ENCODE results near the gene NCAM1. TPM values are rescaled to one million over a fixed set of nuclear protein-coding genes. Genes with fewer than 3 reads are reported as not detected.

Gene NCAM1
- total RNA-seq, 1 donor from 2014 or later = 3.1 TPM

GRCh38 chr11:113142508-113142907 is 181.3 kb downstream of the NCAM1 start:
- no peak for TF ChIP-seq CTCF (conservative IDR thresholded peaks at IDR 0.05; ENCODE audit: low read depth, low read length)

GRCh38 chr11:113147249-113147648 is 186.0 kb downstream of the NCAM1 start:
- DNase-seq (ENCODE audit: low read depth) = no peak
- no peak overlapping the region for H3K4me3 ChIP-seq (ENCODE audit: low read depth, low read length)

More at GRCh38 chr11:113142508-113142907, 181.3 kb downstream of the NCAM1 start:
- no peak for DNase-seq (ENCODE audit: low read depth)
- H3K4me3 ChIP-seq (ENCODE audit: low read depth, low read length) = no peak overlapping the region

GRCh38 chr11:113148076-113148475 is 186.9 kb downstream of the NCAM1 start:
- no peak for DNase-seq (ENCODE audit: low read depth)
- TF ChIP-seq CTCF (conservative IDR thresholded peaks at IDR 0.05; ENCODE audit: low read depth, low read length) = no peak
- no peak overlapping the region for H3K4me3 ChIP-seq (ENCODE audit: low read depth, low read length)

More at GRCh38 chr11:113147249-113147648, 186.0 kb downstream of the NCAM1 start:
- no peak for TF ChIP-seq CTCF (conservative IDR thresholded peaks at IDR 0.05; ENCODE audit: low read depth, low read length)

- DNase-seq (ENCODE audit: low read depth) = no peak
- no peak overlapping the region for H3K4me3 ChIP-seq (ENCODE audit: low read depth, low read length)
- no peak for TF ChIP-seq CTCF (conservative IDR thresholded peaks at IDR 0.05; ENCODE audit: low read depth, low read length)
Measured at GRCh38 chr11:113148652-113149051, 187.4 kb downstream of the NCAM1 start.

- H3K4me3 ChIP-seq (ENCODE audit: low read depth, low read length) = no peak overlapping the region
- DNase-seq (ENCODE audit: low read depth) = no peak
- TF ChIP-seq CTCF (conservative IDR thresholded peaks at IDR 0.05; ENCODE audit: low read depth, low read length) = no peak
Measured at GRCh38 chr11:113151521-113151920, 190.3 kb downstream of the NCAM1 start.

GRCh38 chr11:113152500-113152899 is 191.3 kb downstream of the NCAM1 start:
- DNase-seq (ENCODE audit: low read depth) = no peak
- no peak overlapping the region for H3K4me3 ChIP-seq (ENCODE audit: low read depth, low read length)
- no peak for TF ChIP-seq CTCF (conservative IDR thresholded peaks at IDR 0.05; ENCODE audit: low read depth, low read length)

GRCh38 chr11:113153847-113154246 is 192.6 kb downstream of the NCAM1 start:
- H3K4me3 ChIP-seq (ENCODE audit: low read depth, low read length) = no peak overlapping the region
- DNase-seq (ENCODE audit: low read depth) = no peak
- no peak for TF ChIP-seq CTCF (conservative IDR thresholded peaks at IDR 0.05; ENCODE audit: low read depth, low read length)
